Skeletal muscle tissue (tissue), 4 donors: ENCODE results near the gene IGF2BP1. TPM values are rescaled to one million over a fixed set of nuclear protein-coding genes. Genes with fewer than 3 reads are reported as not detected.
"Not testable (repeated sequence)": the region's sequence is repeated elsewhere in the genome, so short reads cannot be mapped to it uniquely, and the experiment has no call there.

ENCODE experiments used
- H3K27ac ChIP-seq: one replicate; pipeline ENCODE4 v1.7.0; 2013; ENCODE audit warnings: mild to moderate bottlenecking, low read depth, low read length, inconsistent platforms
- H3K27me3 ChIP-seq, 3 donors: one replicate each; pipeline ENCODE4 v1.7.0; 2013; ENCODE audit warnings: low read length in 3 of 3; ENCODE audit not compliant: control insufficient read depth in 3 of 3, insufficient read depth in 3 of 3
- H3K36me3 ChIP-seq, 3 donors: one replicate each; pipeline ENCODE4 v1.7.0; 2013; ENCODE audit warnings: low read length in 3 of 3; ENCODE audit not compliant: control insufficient read depth in 3 of 3, insufficient read depth in 3 of 3
- H3K4me1 ChIP-seq, 3 donors: one replicate each; pipeline ENCODE4 v1.7.0; 2013; ENCODE audit warnings: low read length in 3 of 3, mild to moderate bottlenecking in 3 of 3; ENCODE audit not compliant: control insufficient read depth in 3 of 3, insufficient read depth in 3 of 3
- H3K4me3 ChIP-seq, 3 donors: one replicate each; pipeline ENCODE4 v1.7.0; 2013; ENCODE audit warnings: low read length in 3 of 3
- H3K9ac ChIP-seq, 3 donors: one replicate each; pipeline ENCODE4 v1.7.0; 2013; ENCODE audit warnings: low read length in 3 of 3, mild to moderate bottlenecking in 3 of 3, moderate library complexity in 2 of 3, low read depth in 1 of 3
- H3K9me3 ChIP-seq, 3 donors: one replicate each; pipeline ENCODE4 v1.7.0; 2013; ENCODE audit warnings: low read length in 3 of 3; ENCODE audit not compliant: control insufficient read depth in 3 of 3
- total RNA-seq: library from RNA; depleted of rRNA; stranded (reverse); fragments of >200 nt; gene quantifications from one replicate; pipeline ENCODE4 v1.2.3, GENCODE V29; 2014
- donor health status: Osteomylitis.

Gene IGF2BP1
- total RNA-seq, 1 donor from 2014 or later, result 4.7 TPM

- H3K36me3 ChIP-seq, result no peaks in the 10 kb centered on the region
- no peak overlapping the region for H3K27ac ChIP-seq
- H3K9ac ChIP-seq, result no peak overlapping the region
- H3K4me3 ChIP-seq, result no peak overlapping the region
- peaks cover 9 to 17% (median 12%) of the 10 kb centered on the region in 3 donors for H3K27me3 ChIP-seq
- H3K4me1 ChIP-seq, result no peaks in the 10 kb centered on the region
- no peaks in the 10 kb centered on the region for H3K9me3 ChIP-seq
Measured at GRCh38 chr17:49031965-49032928, 35.1 kb downstream of the IGF2BP1 start.

GRCh38 chr17:49035470-49036269 is 38.5 kb downstream of the IGF2BP1 start:
- Histone ChIP-seq H3K27me3 (peaks cover 12 to 21% (median 20%) of the 10 kb centered on the region in 3 donors), H3K4me1 (no peaks in the 10 kb centered on the region), H3K27ac (no peak overlapping the region), H3K4me3 (peak overlapping the region; percentile 21 to 65 (median 23)), H3K9me3 (no peaks in the 10 kb centered on the region), H3K9ac (peak overlapping the region in 2 of 3 donors; percentile 38 to 61), H3K36me3 (no peaks in the 10 kb centered on the region)

- H3K36me3 ChIP-seq, result no peaks in the 10 kb centered on the region
- H3K9me3 ChIP-seq, result no peaks in the 10 kb centered on the region
- no peaks in the 10 kb centered on the region for H3K4me1 ChIP-seq
- peaks cover 12 to 21% (median 20%) of the 10 kb centered on the region in 3 donors for H3K27me3 ChIP-seq
- H3K4me3 ChIP-seq, result peak overlapping the region in 1 of 3 donors; percentile 65
- no peak overlapping the region for H3K27ac ChIP-seq
- H3K9ac ChIP-seq, result no peak overlapping the region
Measured at GRCh38 chr17:49036270-49036626, 39.1 kb downstream of the IGF2BP1 start.

- no peak overlapping the region for H3K4me3 ChIP-seq
- H3K9me3 ChIP-seq, result no peaks in the 10 kb centered on the region
- H3K36me3 ChIP-seq, result no peaks in the 10 kb centered on the region
- H3K4me1 ChIP-seq, result no peaks in the 10 kb centered on the region
- no peak overlapping the region for H3K27ac ChIP-seq
- peaks cover 4 to 22% (median 21%) of the 10 kb centered on the region in 3 donors for H3K27me3 ChIP-seq
- no peak overlapping the region for H3K9ac ChIP-seq
Measured at GRCh38 chr17:49038138-49038537, 41.0 kb downstream of the IGF2BP1 start.

GRCh38 chr17:49038544-49038943 is 41.4 kb downstream of the IGF2BP1 start:
- no peak overlapping the region for H3K27ac ChIP-seq
- peaks cover 3 to 25% (median 22%) of the 10 kb centered on the region in 3 donors for H3K27me3 ChIP-seq
- no peak overlapping the region for H3K9ac ChIP-seq
- no peaks in the 10 kb centered on the region for H3K4me1 ChIP-seq
- H3K4me3 ChIP-seq, result no peak overlapping the region
- no peaks in the 10 kb centered on the region for H3K36me3 ChIP-seq
- no peaks in the 10 kb centered on the region for H3K9me3 ChIP-seq

- H3K9me3 ChIP-seq, H3K27ac ChIP-seq, H3K4me1 ChIP-seq, H3K4me3 ChIP-seq, H3K9ac ChIP-seq, H3K36me3 ChIP-seq: not testable (repeated sequence)
- peaks cover 4 to 27% (median 27%) of the 10 kb centered on the region in 3 donors for H3K27me3 ChIP-seq
Measured at GRCh38 chr17:49039518-49039917, 42.3 kb downstream of the IGF2BP1 start.

- Histone ChIP-seq H3K27me3 (peaks cover 4 to 27% (median 26%) of the 10 kb centered on the region in 3 donors), H3K9ac (no peak overlapping the region), H3K4me1 (no peaks in the 10 kb centered on the region), H3K27ac (no peak overlapping the region), H3K9me3 (no peaks in the 10 kb centered on the region), H3K4me3 (no peak overlapping the region), H3K36me3 (no peaks in the 10 kb centered on the region)
Measured at GRCh38 chr17:49041527-49041926, 44.3 kb downstream of the IGF2BP1 start.

- Histone ChIP-seq H3K36me3 (no peaks in the 10 kb centered on the region), H3K4me1 (peaks cover 0 to 3% (median 0%) of the 10 kb centered on the region in 3 donors), H3K27me3 (peaks cover 7 to 32% (median 22%) of the 10 kb centered on the region in 3 donors), H3K9me3 (no peaks in the 10 kb centered on the region), H3K27ac (no peak overlapping the region), H3K9ac (no peak overlapping the region), H3K4me3 (no peak overlapping the region)
Measured at GRCh38 chr17:49045376-49045775, 48.2 kb downstream of the IGF2BP1 start.

GRCh38 chr17:49046912-49047311 is 49.7 kb downstream of the IGF2BP1 start:
- Histone ChIP-seq H3K27me3 (peaks cover 7 to 29% (median 22%) of the 10 kb centered on the region in 3 donors), H3K9ac (no peak overlapping the region), H3K9me3 (no peaks in the 10 kb centered on the region), H3K4me1 (peaks cover 0 to 3% (median 0%) of the 10 kb centered on the region in 3 donors), H3K27ac (no peak overlapping the region), H3K36me3 (no peaks in the 10 kb centered on the region), H3K4me3 (no peak overlapping the region)
